ENCODE data around the gene RAD21L1. TPM values are rescaled to one million over a fixed set of nuclear protein-coding genes. Genes with fewer than 3 reads are reported as not detected.

The RAD21L1 gene
- total RNA-seq, 4 donors from 2014 or later = not detected

GRCh38 chr20:1267809-1268374 lies 42.0 kb downstream of the RAD21L1 start:
- no peak for ATAC-seq
- Histone ChIP-seq H3K4me1 (peaks cover 0 to 25% (median 6%) of the 10 kb centered on the region in 3 donors), H3K27ac (no peak overlapping the region), H3K4me3 (no peak overlapping the region), H3K27me3 (no peaks in the 10 kb centered on the region), H3K36me3 (peaks cover 0 to 8% of the 10 kb centered on the region in 2 donors), H3K9me3 (no peaks in the 10 kb centered on the region)
- TF ChIP-seq EP300 (IDR thresholded peaks at IDR 0.05) (no peak), POLR2A (IDR thresholded peaks at IDR 0.05) (no peak), POLR2AphosphoS5 (IDR thresholded peaks at IDR 0.05) (no peak), CTCF (IDR thresholded peaks at IDR 0.05) (no peak)
- 88 to 92% methylated on average over 2 of the region's 3 CpGs for WGBS, 2 donors (ENCODE audit: low coverage in 1 of 2)

GRCh38 chr20:1269235-1269634 lies 43.4 kb downstream of the RAD21L1 start:
- peaks cover 0 to 9% of the 10 kb centered on the region in 2 donors for H3K36me3 ChIP-seq
- no peak overlapping the region for H3K27ac ChIP-seq
- no peaks in the 10 kb centered on the region for H3K9me3 ChIP-seq
- no peaks in the 10 kb centered on the region for H3K27me3 ChIP-seq
- TF ChIP-seq POLR2AphosphoS5 (IDR thresholded peaks at IDR 0.05) = no peak
- TF ChIP-seq POLR2A (IDR thresholded peaks at IDR 0.05) = no peak
- no peak for TF ChIP-seq EP300 (IDR thresholded peaks at IDR 0.05)
- no peak for TF ChIP-seq CTCF (IDR thresholded peaks at IDR 0.05)
- 81 to 90% methylated on average over 6 to 7 of the region's 8 CpGs for WGBS, 2 donors (ENCODE audit: low coverage in 1 of 2)
- ATAC-seq = no peak
- no peak overlapping the region for H3K4me3 ChIP-seq
- peaks cover 0 to 25% (median 6%) of the 10 kb centered on the region in 3 donors for H3K4me1 ChIP-seq

- TF ChIP-seq POLR2A (IDR thresholded peaks at IDR 0.05) (no peak), POLR2AphosphoS5 (IDR thresholded peaks at IDR 0.05) (no peak), CTCF (IDR thresholded peaks at IDR 0.05) (no peak), EP300 (IDR thresholded peaks at IDR 0.05) (no peak)
- Histone ChIP-seq H3K9me3 (no peaks in the 10 kb centered on the region), H3K27ac (no peak overlapping the region), H3K27me3 (no peaks in the 10 kb centered on the region), H3K36me3 (peaks cover 0 to 9% of the 10 kb centered on the region in 2 donors), H3K4me1 (peaks cover 0 to 25% (median 6%) of the 10 kb centered on the region in 3 donors), H3K4me3 (no peak overlapping the region)
- ATAC-seq = no peak
- WGBS, 2 donors (ENCODE audit: low coverage in 1 of 2) = 84% methylated on average over 3 of the region's 3 CpGs; no CpG with 5 or more reads in 1 of the 2 donors
Measured at GRCh38 chr20:1269850-1270249, 44.0 kb downstream of the RAD21L1 start.

GRCh38 chr20:1272368-1273100 lies 46.7 kb downstream of the RAD21L1 start:
- no peak for TF ChIP-seq CTCF (IDR thresholded peaks at IDR 0.05)
- no peak for TF ChIP-seq POLR2A (IDR thresholded peaks at IDR 0.05)
- no peak for TF ChIP-seq POLR2AphosphoS5 (IDR thresholded peaks at IDR 0.05)
- TF ChIP-seq EP300 (IDR thresholded peaks at IDR 0.05) = no peak
- Histone ChIP-seq H3K27ac (no peak overlapping the region), H3K9me3 (no peaks in the 10 kb centered on the region), H3K4me1 (peaks cover 0 to 7% (median 0%) of the 10 kb centered on the region in 3 donors), H3K36me3 (peaks cover 0 to 9% of the 10 kb centered on the region in 2 donors), H3K27me3 (no peaks in the 10 kb centered on the region), H3K4me3 (no peak overlapping the region)
- 84 to 85% methylated on average over 2 to 5 of the region's 6 CpGs for WGBS, 2 donors (ENCODE audit: low coverage in 1 of 2)
- no peak for ATAC-seq

GRCh38 chr20:1273366-1273765 lies 47.5 kb downstream of the RAD21L1 start:
- TF ChIP-seq POLR2AphosphoS5 (IDR thresholded peaks at IDR 0.05) = no peak
- TF ChIP-seq CTCF (IDR thresholded peaks at IDR 0.05) = no peak
- TF ChIP-seq EP300 (IDR thresholded peaks at IDR 0.05) = no peak
- TF ChIP-seq POLR2A (IDR thresholded peaks at IDR 0.05) = no peak
- H3K36me3 ChIP-seq = peaks cover 0 to 9% of the 10 kb centered on the region in 2 donors
- no peaks in the 10 kb centered on the region for H3K27me3 ChIP-seq
- no peaks in the 10 kb centered on the region for H3K9me3 ChIP-seq
- 57 to 69% methylated on average over 1 to 2 of the region's 2 CpGs for WGBS, 2 donors (ENCODE audit: low coverage in 1 of 2)
- no peak overlapping the region for H3K27ac ChIP-seq
- no peak overlapping the region for H3K4me3 ChIP-seq
- ATAC-seq = no peak
- no peaks in the 10 kb centered on the region for H3K4me1 ChIP-seq

Measured in gastroesophageal sphincter (tissue), 4 donors.